ENCODE measurements around the gene EEF1A2. TPM values are rescaled to one million over a fixed set of nuclear protein-coding genes. Genes with fewer than 3 reads are reported as not detected.

EEF1A2 gene
- total and polyA plus RNA-seq, 4 donors = 0.05 to 0.12 TPM; not detected in 2

DNA sequence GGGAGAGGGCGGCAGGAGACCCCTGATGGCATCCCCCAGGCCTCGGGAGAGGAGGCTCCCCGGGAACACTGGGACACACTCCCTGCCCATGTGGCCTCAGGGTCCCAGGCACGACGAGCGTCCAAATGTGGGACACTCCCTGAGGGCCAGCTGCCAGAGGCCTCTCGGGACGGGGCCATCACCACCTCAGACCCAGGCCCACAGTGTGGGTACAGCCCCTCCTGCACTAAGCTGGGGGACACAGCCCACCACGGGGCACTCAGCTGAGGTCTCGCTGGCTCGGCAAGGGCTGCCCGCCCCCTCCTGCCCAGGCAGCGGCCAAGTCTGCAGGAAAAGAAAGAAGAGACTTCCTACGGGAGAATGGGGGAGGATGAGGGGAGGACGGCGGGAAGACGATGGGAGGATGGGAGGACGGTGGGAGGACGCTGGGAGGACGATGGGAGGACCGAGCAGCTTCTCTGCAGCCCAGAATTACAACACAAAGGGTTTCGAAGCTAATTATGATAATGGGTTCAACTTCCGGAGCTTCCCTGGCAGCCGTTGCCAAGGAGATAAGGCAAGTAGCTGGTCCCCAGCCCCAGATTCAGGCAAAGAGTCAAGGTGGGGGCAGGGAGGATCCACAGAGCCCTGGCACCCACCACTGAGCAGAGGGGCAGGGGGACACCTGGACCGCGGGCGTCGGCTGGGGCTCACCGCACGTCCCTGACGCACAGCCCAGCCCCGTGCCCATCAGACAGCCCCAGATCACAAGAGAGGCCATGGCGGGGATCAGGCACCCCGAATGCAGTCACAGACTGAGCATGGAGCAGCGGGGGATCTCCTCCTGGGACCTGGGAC, 43.9 kb downstream of the EEF1A2 start:
- 49% methylated on average over 35 of the region's 35 CpGs for WGBS
- no peak for DNase-seq (ENCODE audit: low spot score)

More for the DNA sequence above, 43.9 kb downstream of the EEF1A2 start:
- no peaks in the 10 kb centered on the region for H3K9me3 ChIP-seq (ENCODE audit: control insufficient read depth in 4 of 4, low read length in 3 of 4)
- no peak overlapping the region for H3K27ac ChIP-seq (ENCODE audit: low read depth in 1 of 2, low read length in 2 of 2)
- no peaks in the 10 kb centered on the region for H3K4me1 ChIP-seq (ENCODE audit: control insufficient read depth in 4 of 4, insufficient read depth in 4 of 4, low read length in 3 of 4)
- H3K9ac ChIP-seq (ENCODE audit: low read depth in 1 of 2, low read length in 2 of 2) = no peak overlapping the region
- peaks cover 0 to 2% (median 0%) of the 10 kb centered on the region in 4 donors for H3K27me3 ChIP-seq (ENCODE audit: control insufficient read depth in 4 of 4, insufficient read depth in 4 of 4, low read length in 3 of 4)
- no peaks in the 10 kb centered on the region for H3K36me3 ChIP-seq (ENCODE audit: control insufficient read depth in 4 of 4, insufficient read depth in 3 of 4, low read depth in 1 of 4, low read length in 3 of 4)
- TF ChIP-seq RXRA (IDR thresholded peaks at IDR 0.05) (no peak), SP1 (IDR thresholded peaks at IDR 0.05) (no peak), HNF4A (conservative IDR thresholded peaks at IDR 0.05) (no peak), ATF3 (IDR thresholded peaks at IDR 0.05) (no peak), FOXA2 (IDR thresholded peaks at IDR 0.05) (no peak), RAD21 (IDR thresholded peaks at IDR 0.05) (no peak), FOXA1 (IDR thresholded peaks at IDR 0.05) (no peak), NR2F2 (IDR thresholded peaks at IDR 0.05) (no peak), ZBTB33 (IDR thresholded peaks at IDR 0.05) (no peak), YY1 (IDR thresholded peaks at IDR 0.05) (no peak), JUND (IDR thresholded peaks at IDR 0.05) (no peak), HNF4G (IDR thresholded peaks at IDR 0.05) (no peak), TAF1 (conservative IDR thresholded peaks at IDR 0.05) (no peak), GABPA (IDR thresholded peaks at IDR 0.05 in 1 of 2, conservative IDR thresholded peaks at IDR 0.05 in 1 of 2) (no peak), EGR1 (IDR thresholded peaks at IDR 0.05; ENCODE audit: low read depth in 2 of 2) (no peak), MAX (IDR thresholded peaks at IDR 0.05) (no peak)
- TF ChIP-seq, protein P1, sequence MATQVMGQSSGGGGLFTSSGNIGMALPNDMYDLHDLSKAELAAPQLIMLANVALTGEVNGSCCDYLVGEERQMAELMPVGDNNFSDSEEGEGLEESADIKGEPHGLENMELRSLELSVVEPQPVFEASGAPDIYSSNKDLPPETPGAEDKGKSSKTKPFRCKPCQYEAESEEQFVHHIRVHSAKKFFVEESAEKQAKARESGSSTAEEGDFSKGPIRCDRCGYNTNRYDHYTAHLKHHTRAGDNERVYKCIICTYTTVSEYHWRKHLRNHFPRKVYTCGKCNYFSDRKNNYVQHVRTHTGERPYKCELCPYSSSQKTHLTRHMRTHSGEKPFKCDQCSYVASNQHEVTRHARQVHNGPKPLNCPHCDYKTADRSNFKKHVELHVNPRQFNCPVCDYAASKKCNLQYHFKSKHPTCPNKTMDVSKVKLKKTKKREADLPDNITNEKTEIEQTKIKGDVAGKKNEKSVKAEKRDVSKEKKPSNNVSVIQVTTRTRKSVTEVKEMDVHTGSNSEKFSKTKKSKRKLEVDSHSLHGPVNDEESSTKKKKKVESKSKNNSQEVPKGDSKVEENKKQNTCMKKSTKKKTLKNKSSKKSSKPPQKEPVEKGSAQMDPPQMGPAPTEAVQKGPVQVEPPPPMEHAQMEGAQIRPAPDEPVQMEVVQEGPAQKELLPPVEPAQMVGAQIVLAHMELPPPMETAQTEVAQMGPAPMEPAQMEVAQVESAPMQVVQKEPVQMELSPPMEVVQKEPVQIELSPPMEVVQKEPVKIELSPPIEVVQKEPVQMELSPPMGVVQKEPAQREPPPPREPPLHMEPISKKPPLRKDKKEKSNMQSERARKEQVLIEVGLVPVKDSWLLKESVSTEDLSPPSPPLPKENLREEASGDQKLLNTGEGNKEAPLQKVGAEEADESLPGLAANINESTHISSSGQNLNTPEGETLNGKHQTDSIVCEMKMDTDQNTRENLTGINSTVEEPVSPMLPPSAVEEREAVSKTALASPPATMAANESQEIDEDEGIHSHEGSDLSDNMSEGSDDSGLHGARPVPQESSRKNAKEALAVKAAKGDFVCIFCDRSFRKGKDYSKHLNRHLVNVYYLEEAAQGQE (IDR thresholded peaks at IDR 0.05) = no peak
- TF ChIP-seq, protein P2, sequence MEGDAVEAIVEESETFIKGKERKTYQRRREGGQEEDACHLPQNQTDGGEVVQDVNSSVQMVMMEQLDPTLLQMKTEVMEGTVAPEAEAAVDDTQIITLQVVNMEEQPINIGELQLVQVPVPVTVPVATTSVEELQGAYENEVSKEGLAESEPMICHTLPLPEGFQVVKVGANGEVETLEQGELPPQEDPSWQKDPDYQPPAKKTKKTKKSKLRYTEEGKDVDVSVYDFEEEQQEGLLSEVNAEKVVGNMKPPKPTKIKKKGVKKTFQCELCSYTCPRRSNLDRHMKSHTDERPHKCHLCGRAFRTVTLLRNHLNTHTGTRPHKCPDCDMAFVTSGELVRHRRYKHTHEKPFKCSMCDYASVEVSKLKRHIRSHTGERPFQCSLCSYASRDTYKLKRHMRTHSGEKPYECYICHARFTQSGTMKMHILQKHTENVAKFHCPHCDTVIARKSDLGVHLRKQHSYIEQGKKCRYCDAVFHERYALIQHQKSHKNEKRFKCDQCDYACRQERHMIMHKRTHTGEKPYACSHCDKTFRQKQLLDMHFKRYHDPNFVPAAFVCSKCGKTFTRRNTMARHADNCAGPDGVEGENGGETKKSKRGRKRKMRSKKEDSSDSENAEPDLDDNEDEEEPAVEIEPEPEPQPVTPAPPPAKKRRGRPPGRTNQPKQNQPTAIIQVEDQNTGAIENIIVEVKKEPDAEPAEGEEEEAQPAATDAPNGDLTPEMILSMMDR (IDR thresholded peaks at IDR 0.05; ENCODE audit: low read depth, low read length, missing input control) = no peak
- no peak overlapping the region for H3K4me3 ChIP-seq (ENCODE audit: low read depth in 1 of 3, low read length in 3 of 3)
